Astrocyte (in vitro differentiated cells and primary cell): ENCODE results near the gene CUEDC1. TPM values are rescaled to one million over a fixed set of nuclear protein-coding genes. Genes with fewer than 3 reads are reported as not detected.

Experiments
- DNase-seq: peaks from one replicate; pipeline ENCODE4 v3.0.0-alpha.2; 2010; ENCODE audit warnings: low read depth
- FAIRE-seq: peaks from 2 replicates; lab custom pipeline; 2011; peaks lifted over from hg19 to GRCh38; lab: Jason Lieb, UNC
- H2AFZ ChIP-seq: 2 replicates; pipeline ENCODE4 v1.6.0; 2012; ENCODE audit warnings: low read depth, low read length, inconsistent platforms
- H3K27ac ChIP-seq: 2 replicates; pipeline ENCODE4 v1.5.1; 2011; ENCODE audit warnings: low read depth, low read length, inconsistent platforms
- H3K27me3 ChIP-seq: 2 replicates; pipeline ENCODE4 v1.6.0; 2011; ENCODE audit warnings: low read length, inconsistent platforms; ENCODE audit not compliant: insufficient read depth
- H3K36me3 ChIP-seq: 2 replicates; pipeline ENCODE4 v1.5.1; 2011; ENCODE audit warnings: low read length, inconsistent platforms; ENCODE audit not compliant: insufficient read depth
- H3K4me1 ChIP-seq: 2 replicates; pipeline ENCODE4 v1.5.1; 2011; ENCODE audit warnings: low read length, inconsistent platforms; ENCODE audit not compliant: insufficient read depth
- H3K4me2 ChIP-seq: 2 replicates; pipeline ENCODE4 v1.6.0; 2012; ENCODE audit warnings: low read length, inconsistent platforms
- H3K4me3 ChIP-seq: 2 replicates; pipeline ENCODE4 v1.5.1; 2011; ENCODE audit warnings: low read depth, mild to moderate bottlenecking, low read length, inconsistent platforms; ENCODE audit not compliant: insufficient read depth
- H3K79me2 ChIP-seq: 2 replicates; pipeline ENCODE4 v1.6.0; 2012; ENCODE audit warnings: mild to moderate bottlenecking, low read length, inconsistent platforms; ENCODE audit not compliant: insufficient read depth
- H3K9ac ChIP-seq: 2 replicates; pipeline ENCODE4 v1.6.0; 2012; ENCODE audit warnings: mild to moderate bottlenecking, low read length, inconsistent platforms
- H3K9me3 ChIP-seq: 2 replicates; pipeline ENCODE4 v1.5.1; 2012; ENCODE audit warnings: low read depth, mild to moderate bottlenecking, low read length, inconsistent platforms; ENCODE audit not compliant: insufficient read depth
- H4K20me1 ChIP-seq: 2 replicates; pipeline ENCODE4 v1.6.0; 2012; ENCODE audit warnings: low read length, inconsistent platforms; ENCODE audit not compliant: insufficient read depth
- H3K27ac Mint-ChIP-seq: one replicate; pipeline ENCODE4 v1.8.0; 2021; ENCODE audit warnings: mild to moderate bottlenecking, mixed read lengths; ENCODE audit not compliant: unreplicated experiment
- H3K27me3 Mint-ChIP-seq: one replicate; pipeline ENCODE4 v1.8.0; 2021; ENCODE audit warnings: low read depth, mixed read lengths; ENCODE audit not compliant: unreplicated experiment
- H3K36me3 Mint-ChIP-seq: one replicate; pipeline ENCODE4 v1.8.0; 2021; ENCODE audit warnings: low read depth, mixed read lengths; ENCODE audit not compliant: unreplicated experiment
- H3K4me1 Mint-ChIP-seq: one replicate; pipeline ENCODE4 v1.8.0; 2021; ENCODE audit warnings: low read depth, mixed read lengths; ENCODE audit not compliant: unreplicated experiment
- H3K4me3 Mint-ChIP-seq: one replicate; pipeline ENCODE4 v1.8.0; 2021; ENCODE audit warnings: mild to moderate bottlenecking, moderate library complexity, mixed read lengths; ENCODE audit not compliant: unreplicated experiment
- H3K9me3 Mint-ChIP-seq: one replicate; pipeline ENCODE4 v1.8.0; 2021; ENCODE audit warnings: mild to moderate bottlenecking, mixed read lengths; ENCODE audit not compliant: unreplicated experiment
- CTCF ChIP-seq: IDR thresholded peaks from 2 replicates; pipeline ENCODE4 v1.5.1; 2011; ENCODE audit warnings: low read depth, mild to moderate bottlenecking, inconsistent platforms, low read length, moderate library complexity; ENCODE audit not compliant: insufficient read depth
- EZH2 ChIP-seq: IDR thresholded peaks from 2 replicates; pipeline ENCODE4 v1.6.1; 2012; ENCODE audit warnings: mild to moderate bottlenecking, low read length, inconsistent platforms; ENCODE audit not compliant: insufficient read depth
- total RNA-seq: library from RNA; stranded (reverse); gene quantifications from 2 replicates; pipeline ENCODE4 v1.2.1, GENCODE V29; 2021

The CUEDC1 gene
- total RNA-seq, 1 donor from 2014 or later, result 43.7 TPM

DNA sequence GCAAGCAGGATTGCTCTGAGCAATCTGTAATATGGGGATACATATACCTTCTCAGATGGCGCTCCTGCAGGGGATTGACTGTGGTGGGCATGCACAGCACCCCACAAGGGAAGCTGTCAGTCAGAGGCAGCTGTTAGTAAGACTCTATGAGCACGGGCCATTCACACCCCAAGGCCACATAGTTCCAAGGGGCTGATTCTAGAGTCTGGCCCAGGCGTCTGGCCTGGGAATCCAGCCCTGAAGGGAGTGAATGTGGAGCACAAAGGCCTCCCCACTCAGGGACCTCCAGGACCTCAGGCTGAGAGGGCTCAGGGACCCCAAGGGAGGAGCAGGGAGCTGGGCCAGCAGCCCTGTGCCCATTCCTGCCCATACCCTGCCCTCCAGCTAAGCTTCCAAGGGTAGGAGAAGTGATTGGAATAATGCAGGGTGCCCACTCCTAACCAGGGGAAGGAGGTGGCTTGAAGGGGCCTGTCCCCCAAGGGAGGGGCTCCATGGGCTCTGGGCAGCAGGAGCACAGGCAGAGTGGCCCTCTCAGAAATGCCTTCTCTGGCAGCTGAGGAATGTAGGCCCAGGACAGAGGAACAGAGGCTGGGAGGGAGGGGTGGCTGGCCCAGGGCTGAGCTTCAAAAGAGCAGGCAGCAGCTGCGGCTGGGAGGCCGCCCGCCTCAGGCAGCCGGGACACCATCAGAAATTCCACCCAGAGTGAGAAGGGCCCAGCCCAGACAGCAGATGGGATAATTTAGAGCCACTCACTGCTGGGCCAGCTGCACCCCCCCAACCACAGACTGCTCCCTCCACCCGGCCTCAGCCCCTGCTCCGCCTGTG, 56.5 kb downstream of the CUEDC1 start:
- Histone ChIP-seq H3K4me1 (peaks cover 35% of the 10 kb centered on the region), H3K36me3 (no peaks in the 10 kb centered on the region), H3K4me3 (no peak overlapping the region), H3K79me2 (peaks cover 14% of the 10 kb centered on the region), H3K27ac (no peak overlapping the region), H2AFZ (no peak overlapping the region), H3K9me3 (no peaks in the 10 kb centered on the region), H3K4me2 (peak overlapping the region; percentile 36), H3K9ac (peak overlapping the region; percentile 45), H3K27me3 (no peaks in the 10 kb centered on the region), H4K20me1 (peaks cover 10% of the 10 kb centered on the region)
- no peak for TF ChIP-seq CTCF
- TF ChIP-seq EZH2, result no peak
- Mint-ChIP-seq H3K4me1 (peaks cover 49% of the 10 kb centered on the region), H3K9me3 (no peaks in the 10 kb centered on the region), H3K27me3 (no peaks in the 10 kb centered on the region), H3K27ac (peak overlapping the region; percentile 96), H3K36me3 (peaks cover 5% of the 10 kb centered on the region), H3K4me3 (no peak overlapping the region)
- FAIRE-seq, result no peak
- DNase-seq, result peak; percentile 59

- H3K27me3 ChIP-seq, result no peaks in the 10 kb centered on the region
- H2AFZ ChIP-seq, result no peak overlapping the region
- no peak overlapping the region for H3K9ac ChIP-seq
- no peak overlapping the region for H3K4me3 ChIP-seq
- TF ChIP-seq CTCF (no peak), EZH2 (no peak)
- no peaks in the 10 kb centered on the region for H3K9me3 ChIP-seq
- FAIRE-seq (no peak), DNase-seq (no peak)
- Mint-ChIP-seq H3K36me3 (no peaks in the 10 kb centered on the region), H3K27me3 (no peaks in the 10 kb centered on the region), H3K4me1 (peaks cover 45% of the 10 kb centered on the region), H3K9me3 (peaks cover 1% of the 10 kb centered on the region), H3K27ac (peak overlapping the region; percentile 41), H3K4me3 (no peak overlapping the region)
- no peak overlapping the region for H3K4me2 ChIP-seq
- H3K36me3 ChIP-seq, result no peaks in the 10 kb centered on the region
- peaks cover 10% of the 10 kb centered on the region for H4K20me1 ChIP-seq
- H3K27ac ChIP-seq, result no peak overlapping the region
- H3K79me2 ChIP-seq, result peaks cover 20% of the 10 kb centered on the region
- peaks cover 50% of the 10 kb centered on the region for H3K4me1 ChIP-seq
Observed at GRCh38 chr17:57895382-57896060, 59.7 kb downstream of the CUEDC1 start.
